DOHH2 (cell line): ENCODE measurements around the gene RGS7.
"Not testable (repeated sequence)": the region's sequence is repeated elsewhere in the genome, so short reads cannot be mapped to it uniquely, and the experiment has no call there.

Experiments
- CTCF ChIP-seq: fragments of 200-600 bp; sonication (generic); IDR thresholded peaks from one replicate; pipeline ENCODE4 v1.5.1; 2014; ENCODE audit warnings: antibody characterized with exemption, mild to moderate bottlenecking, low read depth, low read length; ENCODE audit not compliant: poor library complexity, severe bottlenecking
- EZH2phosphoT487 ChIP-seq: fragments of 200-600 bp; sonication (generic); IDR thresholded peaks from 2 replicates; pipeline ENCODE4 v1.6.1; 2017; ENCODE audit warnings: borderline replicate concordance, mild to moderate bottlenecking, antibody characterized with exemption, low read length, moderate library complexity, mixed read lengths

DNA sequence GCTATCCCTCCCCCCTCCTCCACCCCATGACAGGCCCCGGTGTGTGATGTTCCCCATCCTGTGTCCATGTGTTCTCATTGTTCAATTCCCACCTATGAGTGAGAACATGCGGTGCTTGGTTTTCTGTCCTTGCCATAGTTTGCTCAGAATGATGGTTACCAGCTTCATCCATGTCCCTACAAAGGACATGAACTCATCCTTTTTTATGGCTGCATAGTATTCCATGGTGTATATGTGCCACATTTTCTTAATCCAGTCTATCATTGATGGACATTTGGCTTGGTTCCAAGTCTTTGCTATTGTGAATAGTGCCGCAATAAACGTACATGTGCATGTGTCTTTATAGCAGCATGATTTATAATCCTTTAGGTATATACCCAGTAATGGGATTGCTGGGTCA is 461.6 kb downstream of the RGS7 start:
- TF ChIP-seq CTCF, EZH2phosphoT487: not testable (repeated sequence)
